Endothelial cell of umbilical vein (primary cell): ENCODE measurements around the gene APBA2.

Experiments used
- EZH2 ChIP-seq: IDR thresholded peaks from 2 replicates; pipeline ENCODE4 v1.6.1; 2012; ENCODE audit warnings: borderline replicate concordance, low read depth, mild to moderate bottlenecking, moderate library complexity, low read length, inconsistent platforms; ENCODE audit not compliant: severe bottlenecking
- MYC ChIP-seq: IDR thresholded peaks from one replicate; pipeline ENCODE4 v1.6.1; 2011; ENCODE audit warnings: mild to moderate bottlenecking, low read depth, low read length
- POLR2A ChIP-seq: IDR thresholded peaks from 2 replicates; pipeline ENCODE4 v1.6.1; 2012; ENCODE audit warnings: low read depth, mild to moderate bottlenecking, control low read depth, low read length
- POLR2AphosphoS5 ChIP-seq: IDR thresholded peaks from 2 replicates; pipeline ENCODE4 v1.6.1; 2012; ENCODE audit warnings: low read depth, mild to moderate bottlenecking, control low read depth, low read length, moderate library complexity; ENCODE audit not compliant: insufficient read depth
- TF ChIP-seq, protein P1 (sequence below), 2 donors: IDR thresholded peaks; 1 replicate in 1 of 2; 2 replicates in 1 of 2; pipeline ENCODE4 v1.5.1; 2011; ENCODE audit warnings: low read length in 2 of 2, mild to moderate bottlenecking in 2 of 2, moderate library complexity in 2 of 2, control low read depth in 1 of 2, inconsistent platforms in 1 of 2, low read depth in 1 of 2; ENCODE audit not compliant: insufficient read depth in 1 of 2; ENCODE audit errors: extremely low read depth in 1 of 2
- TF ChIP-seq, protein P2 (sequence below): IDR thresholded peaks from 2 replicates; pipeline ENCODE4 v1.6.1; 2011; ENCODE audit not compliant: insufficient read depth, insufficient read length

DNA sequence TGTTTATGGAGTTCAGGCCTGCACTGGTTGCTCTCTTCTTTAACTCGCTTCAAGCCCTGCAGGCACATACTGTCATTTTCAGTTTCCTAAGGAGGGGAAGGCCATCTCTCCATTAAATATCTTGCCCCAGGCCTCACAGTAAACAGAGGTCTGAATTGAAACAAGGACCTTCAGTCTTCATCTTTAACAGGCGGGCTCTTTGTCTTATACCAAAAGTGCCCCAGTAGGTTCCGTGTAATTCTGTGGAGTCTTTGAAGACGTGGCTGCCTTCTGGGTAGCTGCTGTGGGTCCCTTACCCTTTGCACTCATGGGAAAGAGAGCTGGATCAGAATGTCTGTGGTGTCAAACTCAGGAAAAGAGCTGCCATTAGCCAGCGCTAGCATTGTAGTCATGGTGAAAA lies 161.2 kb downstream of the APBA2 start:
- TF ChIP-seq, protein P1, sequence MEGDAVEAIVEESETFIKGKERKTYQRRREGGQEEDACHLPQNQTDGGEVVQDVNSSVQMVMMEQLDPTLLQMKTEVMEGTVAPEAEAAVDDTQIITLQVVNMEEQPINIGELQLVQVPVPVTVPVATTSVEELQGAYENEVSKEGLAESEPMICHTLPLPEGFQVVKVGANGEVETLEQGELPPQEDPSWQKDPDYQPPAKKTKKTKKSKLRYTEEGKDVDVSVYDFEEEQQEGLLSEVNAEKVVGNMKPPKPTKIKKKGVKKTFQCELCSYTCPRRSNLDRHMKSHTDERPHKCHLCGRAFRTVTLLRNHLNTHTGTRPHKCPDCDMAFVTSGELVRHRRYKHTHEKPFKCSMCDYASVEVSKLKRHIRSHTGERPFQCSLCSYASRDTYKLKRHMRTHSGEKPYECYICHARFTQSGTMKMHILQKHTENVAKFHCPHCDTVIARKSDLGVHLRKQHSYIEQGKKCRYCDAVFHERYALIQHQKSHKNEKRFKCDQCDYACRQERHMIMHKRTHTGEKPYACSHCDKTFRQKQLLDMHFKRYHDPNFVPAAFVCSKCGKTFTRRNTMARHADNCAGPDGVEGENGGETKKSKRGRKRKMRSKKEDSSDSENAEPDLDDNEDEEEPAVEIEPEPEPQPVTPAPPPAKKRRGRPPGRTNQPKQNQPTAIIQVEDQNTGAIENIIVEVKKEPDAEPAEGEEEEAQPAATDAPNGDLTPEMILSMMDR (IDR thresholded peaks at IDR 0.05; ENCODE audit: extremely low read depth in 1 of 2, insufficient read depth in 1 of 2, low read depth in 1 of 2, low read length in 2 of 2) = no peak
- no peak for TF ChIP-seq POLR2A
- TF ChIP-seq, protein P2, sequence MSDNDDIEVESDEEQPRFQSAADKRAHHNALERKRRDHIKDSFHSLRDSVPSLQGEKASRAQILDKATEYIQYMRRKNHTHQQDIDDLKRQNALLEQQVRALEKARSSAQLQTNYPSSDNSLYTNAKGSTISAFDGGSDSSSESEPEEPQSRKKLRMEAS = no peak
- TF ChIP-seq EZH2 = no peak
- no peak for TF ChIP-seq POLR2AphosphoS5
- no peak for TF ChIP-seq MYC
